HEK293 (cell line): ENCODE results near the gene KLRF1.

Source experiments
- CTCF ChIA-PET: fragments of 350-600 bp; formaldehyde crosslinking; extraction: SDS; loops from one replicate; lab custom pipeline; 2021; ENCODE audit warnings: antibody characterized with exemption; lab: Yijun Ruan, JAX
- POLR2A ChIA-PET: fragments of 300-600 bp; formaldehyde crosslinking; extraction: SDS; loops from one replicate; lab custom pipeline; 2020; ENCODE audit warnings: antibody characterized with exemption, inconsistent platforms; lab: Yijun Ruan, JAX
- H3K27ac ChIP-seq: fragments of 200-500 bp; sonication (Bioruptor generic); 2 replicates; pipeline ENCODE4 v1.5.1; 2014; ENCODE audit warnings: low read depth, low read length, control low read depth, inconsistent platforms; ENCODE audit errors: extremely low read depth
- H3K36me3 ChIP-seq, 2 experiments: fragments of 200-500 bp in 1 of 2; sonication (Bioruptor generic) in 1 of 2; 1 replicate in 1 of 2; 2 replicates in 1 of 2; pipeline ENCODE4 v1.5.1; 2014 to 2017; ENCODE audit warnings: inconsistent platforms in 2 of 2, low read length in 2 of 2; ENCODE audit not compliant: control insufficient read depth in 2 of 2, insufficient read depth in 1 of 2
- H3K4me1 ChIP-seq: fragments of 200-500 bp; sonication (Bioruptor generic); 2 replicates; pipeline ENCODE4 v1.5.1; 2014; ENCODE audit warnings: mild to moderate bottlenecking, low read length, inconsistent platforms; ENCODE audit not compliant: control insufficient read depth, insufficient read depth
- H3K4me3 ChIP-seq: 2 replicates; pipeline ENCODE4 v1.5.1; 2011; ENCODE audit warnings: low read depth, mild to moderate bottlenecking, control low read depth, low read length, moderate library complexity
- H3K9me3 ChIP-seq: fragments of 200-500 bp; sonication (Bioruptor generic); 2 replicates; pipeline ENCODE4 v1.5.1; 2014; ENCODE audit warnings: low read depth, low read length, inconsistent platforms; ENCODE audit not compliant: control insufficient read depth, insufficient read depth
- HIC1 ChIP-seq: fragments of 450-650 bp; formaldehyde crosslinking; IDR thresholded peaks from 2 replicates; pipeline ENCODE4 v1.5.1; 2016; ENCODE audit warnings: missing biosample characterization, missing genetic modification characterization
- TSHZ1 ChIP-seq: fragments of 450-650 bp; formaldehyde crosslinking; IDR thresholded peaks from 2 replicates; pipeline ENCODE4 v1.5.1; 2016; ENCODE audit warnings: missing biosample characterization, missing genetic modification characterization, borderline replicate concordance
- YY2 ChIP-seq: fragments of 450-650 bp; formaldehyde crosslinking; IDR thresholded peaks from 2 replicates; pipeline ENCODE4 v1.5.1; 2016; ENCODE audit warnings: missing biosample characterization, missing genetic modification characterization
- ZBTB11 ChIP-seq: fragments of 450-650 bp; formaldehyde crosslinking; conservative IDR thresholded peaks from 2 replicates; pipeline ENCODE4 v1.5.1; 2016; ENCODE audit warnings: low read depth, missing biosample characterization, missing genetic modification characterization
- ZBTB48 ChIP-seq: fragments of 450-650 bp; formaldehyde crosslinking; IDR thresholded peaks from 2 replicates; pipeline ENCODE4 v1.5.1; 2016; ENCODE audit warnings: missing biosample characterization, missing genetic modification characterization
- ZNF146 ChIP-seq: fragments of 450-650 bp; formaldehyde crosslinking; IDR thresholded peaks from 2 replicates; pipeline ENCODE4 v1.5.1; 2016; ENCODE audit warnings: missing biosample characterization, missing genetic modification characterization
- ZNF175 ChIP-seq: fragments of 450-650 bp; formaldehyde crosslinking; IDR thresholded peaks from 2 replicates; pipeline ENCODE4 v1.5.1; 2016; ENCODE audit warnings: missing biosample characterization, missing genetic modification characterization
- ZNF248 ChIP-seq: fragments of 450-650 bp; formaldehyde crosslinking; IDR thresholded peaks from 2 replicates; pipeline ENCODE4 v1.5.1; 2017; ENCODE audit warnings: missing biosample characterization, missing genetic modification characterization
- ZNF350 ChIP-seq: fragments of 450-650 bp; formaldehyde crosslinking; IDR thresholded peaks from 2 replicates; pipeline ENCODE4 v1.5.0; 2017; ENCODE audit warnings: missing biosample characterization, mild to moderate bottlenecking, missing genetic modification characterization
- ZNF544 ChIP-seq: fragments of 450-650 bp; formaldehyde crosslinking; IDR thresholded peaks from 2 replicates; pipeline ENCODE4 v1.5.0; 2017; ENCODE audit warnings: missing biosample characterization, missing genetic modification characterization
- TF ChIP-seq, protein P1 (sequence below): fragments of 450-650 bp; formaldehyde crosslinking; IDR thresholded peaks from 2 replicates; pipeline ENCODE4 v1.5.1; 2016; ENCODE audit warnings: missing biosample characterization, missing genetic modification characterization, borderline replicate concordance
- TF ChIP-seq, protein P2 (sequence below): fragments of 450-650 bp; formaldehyde crosslinking; IDR thresholded peaks from 2 replicates; pipeline ENCODE4 v1.5.1; 2016; ENCODE audit warnings: missing biosample characterization, missing genetic modification characterization

Gene KLRF1

DNA sequence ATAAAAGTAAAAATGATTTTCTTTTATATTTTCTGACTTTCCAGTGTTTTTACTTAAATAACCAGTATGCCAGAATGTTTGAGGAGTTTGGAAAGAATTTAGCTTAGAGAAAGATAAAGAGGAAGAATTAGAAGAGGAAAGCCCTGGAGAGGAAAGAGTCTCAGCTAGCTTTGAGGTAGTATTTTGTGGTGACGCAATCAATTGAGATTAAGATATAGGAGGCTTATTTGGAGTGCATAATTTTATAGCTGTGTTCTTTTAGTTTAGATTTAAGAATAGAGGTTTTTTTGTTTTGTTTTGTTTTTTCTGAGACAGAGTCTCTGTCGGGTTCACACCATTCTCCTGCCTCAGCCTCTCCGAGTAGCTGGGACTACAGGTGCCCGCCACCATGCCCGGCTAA lies 23.8 kb downstream of the KLRF1 start (continued):
- TF ChIP-seq, protein P1, sequence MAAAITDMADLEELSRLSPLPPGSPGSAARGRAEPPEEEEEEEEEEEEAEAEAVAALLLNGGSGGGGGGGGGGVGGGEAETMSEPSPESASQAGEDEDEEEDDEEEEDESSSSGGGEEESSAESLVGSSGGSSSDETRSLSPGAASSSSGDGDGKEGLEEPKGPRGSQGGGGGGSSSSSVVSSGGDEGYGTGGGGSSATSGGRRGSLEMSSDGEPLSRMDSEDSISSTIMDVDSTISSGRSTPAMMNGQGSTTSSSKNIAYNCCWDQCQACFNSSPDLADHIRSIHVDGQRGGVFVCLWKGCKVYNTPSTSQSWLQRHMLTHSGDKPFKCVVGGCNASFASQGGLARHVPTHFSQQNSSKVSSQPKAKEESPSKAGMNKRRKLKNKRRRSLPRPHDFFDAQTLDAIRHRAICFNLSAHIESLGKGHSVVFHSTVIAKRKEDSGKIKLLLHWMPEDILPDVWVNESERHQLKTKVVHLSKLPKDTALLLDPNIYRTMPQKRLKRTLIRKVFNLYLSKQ (tag by site-specific recombination), result no peak
- TF ChIP-seq YY2 (tag by site-specific recombination) (no peak), TSHZ1 (tag by site-specific recombination) (no peak), ZNF350 (tag by site-specific recombination) (no peak), ZNF248 (no peak)

DNA sequence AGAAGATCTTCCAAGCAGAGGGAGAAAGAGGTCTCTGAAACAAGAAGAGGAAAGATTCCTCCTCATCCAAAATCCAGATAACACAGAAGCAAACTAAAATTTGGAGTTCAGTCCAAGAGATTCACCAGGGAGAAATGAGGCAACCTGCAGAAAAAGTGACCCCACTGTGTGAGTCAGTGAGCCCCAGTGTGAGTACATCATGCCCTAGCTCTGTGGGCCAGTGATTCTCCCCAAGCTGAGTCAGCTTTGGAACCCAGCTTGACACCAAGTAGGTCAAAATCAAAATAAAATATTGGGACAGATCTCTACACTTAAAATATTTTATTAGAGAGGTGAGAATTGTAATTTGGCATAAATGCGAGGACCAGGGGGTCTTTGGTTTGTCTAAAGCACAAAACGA lies 24.6 kb downstream of the KLRF1 start:
- POLR2A ChIA-PET, result no interaction called here
- CTCF ChIA-PET, result no interaction called here
- no peaks in the 10 kb centered on the region for H3K36me3 ChIP-seq
- H3K9me3 ChIP-seq, result no peaks in the 10 kb centered on the region
- no peaks in the 10 kb centered on the region for H3K4me1 ChIP-seq
- H3K4me3 ChIP-seq, result no peak overlapping the region
- TF ChIP-seq ZBTB48 (tag by site-specific recombination) (no peak), ZNF146 (no peak), ZBTB11 (tag by site-specific recombination) (no peak)
- TF ChIP-seq, protein P2, sequence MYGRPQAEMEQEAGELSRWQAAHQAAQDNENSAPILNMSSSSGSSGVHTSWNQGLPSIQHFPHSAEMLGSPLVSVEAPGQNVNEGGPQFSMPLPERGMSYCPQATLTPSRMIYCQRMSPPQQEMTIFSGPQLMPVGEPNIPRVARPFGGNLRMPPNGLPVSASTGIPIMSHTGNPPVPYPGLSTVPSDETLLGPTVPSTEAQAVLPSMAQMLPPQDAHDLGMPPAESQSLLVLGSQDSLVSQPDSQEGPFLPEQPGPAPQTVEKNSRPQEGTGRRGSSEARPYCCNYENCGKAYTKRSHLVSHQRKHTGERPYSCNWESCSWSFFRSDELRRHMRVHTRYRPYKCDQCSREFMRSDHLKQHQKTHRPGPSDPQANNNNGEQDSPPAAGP (tag by site-specific recombination), result no peak
- no peak overlapping the region for H3K27ac ChIP-seq

DNA sequence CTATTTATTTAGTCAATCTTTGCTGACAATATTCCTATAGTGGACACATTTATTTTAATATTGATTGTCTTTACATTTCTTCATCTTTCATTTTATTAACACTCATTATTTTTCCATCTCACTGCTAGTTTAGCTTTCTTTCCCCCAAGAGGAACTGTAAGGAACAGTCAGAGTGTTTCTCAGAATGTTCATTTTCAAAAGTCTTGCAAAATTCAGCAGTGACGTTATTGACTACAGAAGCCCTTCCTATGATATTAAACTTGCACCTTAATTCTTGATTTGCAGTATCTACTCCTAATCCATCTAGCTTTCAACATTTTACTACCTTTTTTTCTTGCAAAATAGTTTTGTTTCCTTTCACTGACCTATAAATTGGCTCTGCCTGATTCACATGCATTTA lies 28.9 kb downstream of the KLRF1 start:
- ChIA-PET CTCF (no interaction called here), POLR2A (no interaction called here)
- H3K9me3 ChIP-seq, result no peaks in the 10 kb centered on the region
- no peak for TF ChIP-seq ZNF544 (tag by site-specific recombination)
- no peak for TF ChIP-seq ZNF175 (tag by site-specific recombination)
- no peak for TF ChIP-seq HIC1 (tag by site-specific recombination)
- no peak overlapping the region for H3K4me3 ChIP-seq
- no peaks in the 10 kb centered on the region for H3K36me3 ChIP-seq
- no peak overlapping the region for H3K27ac ChIP-seq
- H3K4me1 ChIP-seq, result no peaks in the 10 kb centered on the region
